Measurements from ENCODE around the gene PRR20C.
"Not testable (repeated sequence)": the region's sequence is repeated elsewhere in the genome, so short reads cannot be mapped to it uniquely, and the experiment has no call there.

PRR20C gene

GRCh38 chr13:57160332-57160731, 6.5 kb downstream of the PRR20C start, which contains the start of gene PRR20D:
Gene PRR20D, plus strand, starts transcription at chr13:57160632. Its CDS starts 387 bp downstream, at chr13:57161019.
- not testable (repeated sequence) for H3K27ac ChIP-seq (ENCODE audit: low read length); H3K4me1 ChIP-seq (ENCODE audit: control insufficient read depth, insufficient read depth, low read length); H3K4me3 ChIP-seq (ENCODE audit: low read length in 2 of 2); H3K9me3 ChIP-seq (ENCODE audit: control insufficient read depth in 2 of 2, low read length in 2 of 2); H3K36me3 ChIP-seq (ENCODE audit: control insufficient read depth in 2 of 2, insufficient read depth in 2 of 2, low read length in 2 of 2); H3K27me3 ChIP-seq (ENCODE audit: control insufficient read depth in 1 of 2, insufficient read depth in 2 of 2, low read length in 2 of 2); H3K9ac ChIP-seq (ENCODE audit: low read length in 2 of 2)

- H3K4me3 ChIP-seq (ENCODE audit: low read length in 2 of 2); H3K27ac ChIP-seq (ENCODE audit: low read length); H3K4me1 ChIP-seq (ENCODE audit: control insufficient read depth, insufficient read depth, low read length); H3K9me3 ChIP-seq (ENCODE audit: control insufficient read depth in 2 of 2, low read length in 2 of 2); H3K27me3 ChIP-seq (ENCODE audit: control insufficient read depth in 1 of 2, insufficient read depth in 2 of 2, low read length in 2 of 2); H3K36me3 ChIP-seq (ENCODE audit: control insufficient read depth in 2 of 2, insufficient read depth in 2 of 2, low read length in 2 of 2); H3K9ac ChIP-seq (ENCODE audit: low read length in 2 of 2): not testable (repeated sequence)
Observed at GRCh38 chr13:57166897-57167296, 13.0 kb downstream of the PRR20C start, which contains the start of gene PRR20E. Gene PRR20E, plus strand, starts transcription at chr13:57167197. Its CDS starts 387 bp downstream, at chr13:57167584.

- Histone ChIP-seq H3K9me3 (ENCODE audit: control insufficient read depth in 2 of 2, low read length in 2 of 2) (no peaks in the 10 kb centered on the region), H3K4me1 (ENCODE audit: control insufficient read depth, insufficient read depth, low read length) (no peaks in the 10 kb centered on the region), H3K9ac (ENCODE audit: low read length in 2 of 2) (no peak overlapping the region), H3K4me3 (ENCODE audit: low read length in 2 of 2) (no peak overlapping the region), H3K27me3 (ENCODE audit: control insufficient read depth in 1 of 2, insufficient read depth in 2 of 2, low read length in 2 of 2) (no peaks in the 10 kb centered on the region), H3K36me3 (ENCODE audit: control insufficient read depth in 2 of 2, insufficient read depth in 2 of 2, low read length in 2 of 2) (no peaks in the 10 kb centered on the region), H3K27ac (ENCODE audit: low read length) (no peak overlapping the region)
Observed at GRCh38 chr13:57191667-57192066, 37.8 kb downstream of the PRR20C start.
